ENCODE data around the gene PRDM16.
"Not testable (repeated sequence)": the region's sequence is repeated elsewhere in the genome, so short reads cannot be mapped to it uniquely, and the experiment has no call there.

Gene PRDM16

DNA sequence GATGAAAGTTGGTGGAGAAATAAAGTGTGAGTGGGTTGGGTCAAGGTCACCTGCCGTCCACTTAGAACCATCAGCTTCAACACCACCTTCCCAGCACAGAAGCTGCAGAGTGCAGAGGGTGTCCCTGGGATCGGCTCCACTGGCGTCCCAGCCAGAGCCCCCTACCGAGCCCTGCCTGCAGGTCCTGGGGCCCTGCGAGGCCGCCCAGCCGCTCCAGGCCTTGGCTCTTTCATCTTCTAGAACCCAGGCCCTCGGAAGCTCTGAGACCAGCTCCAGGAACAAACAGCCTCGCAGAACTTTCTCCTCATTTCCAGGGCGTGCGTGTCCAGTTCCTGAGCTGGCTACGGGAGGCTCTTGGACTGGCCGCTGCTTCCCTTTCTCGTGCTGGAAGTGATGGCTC lies 166.0 kb downstream of the PRDM16 start:
- no peak for DNase-seq

DNA sequence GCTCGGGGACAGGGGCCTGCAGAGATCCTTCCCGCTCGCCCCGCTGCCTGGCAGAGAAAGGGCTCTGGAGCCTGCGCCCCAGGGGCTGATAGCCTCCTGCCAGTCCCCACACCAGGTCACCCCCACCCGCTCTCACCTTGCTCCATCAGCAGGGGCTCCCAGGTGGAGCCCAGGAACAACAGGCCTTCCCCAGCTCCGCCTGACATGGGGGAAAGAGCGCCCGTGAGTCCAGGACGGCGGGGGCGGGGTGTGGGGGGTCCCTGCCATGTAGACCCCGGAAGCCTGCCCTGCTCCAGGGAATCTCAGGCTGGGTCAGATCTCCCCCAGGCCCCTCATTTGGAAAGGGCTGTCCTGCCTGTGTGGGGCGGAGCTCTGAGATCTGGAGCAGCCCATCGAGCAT lies 166.5 kb downstream of the PRDM16 start:
- DNase-seq = no peak

DNA sequence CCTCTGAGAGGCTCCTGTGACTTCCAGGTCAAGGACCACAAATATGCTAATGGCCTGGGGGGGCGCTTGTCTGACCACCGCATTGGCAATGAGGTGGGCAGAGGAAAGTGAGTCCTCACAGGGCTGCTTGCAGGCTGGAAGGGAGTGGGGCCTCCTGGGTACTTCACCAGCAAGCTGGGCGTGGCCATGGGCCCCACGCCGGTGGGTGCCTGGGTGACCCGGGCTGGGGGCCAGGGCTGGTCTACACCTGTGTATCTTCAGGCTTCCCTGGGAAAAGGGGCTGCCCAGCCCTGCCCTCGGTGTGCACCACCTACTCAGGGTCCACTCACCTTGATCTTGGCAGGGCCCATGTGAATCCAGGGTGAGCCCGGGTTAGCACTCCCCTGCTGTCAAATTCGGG lies 167.4 kb downstream of the PRDM16 start:
- no peak for DNase-seq

DNA sequence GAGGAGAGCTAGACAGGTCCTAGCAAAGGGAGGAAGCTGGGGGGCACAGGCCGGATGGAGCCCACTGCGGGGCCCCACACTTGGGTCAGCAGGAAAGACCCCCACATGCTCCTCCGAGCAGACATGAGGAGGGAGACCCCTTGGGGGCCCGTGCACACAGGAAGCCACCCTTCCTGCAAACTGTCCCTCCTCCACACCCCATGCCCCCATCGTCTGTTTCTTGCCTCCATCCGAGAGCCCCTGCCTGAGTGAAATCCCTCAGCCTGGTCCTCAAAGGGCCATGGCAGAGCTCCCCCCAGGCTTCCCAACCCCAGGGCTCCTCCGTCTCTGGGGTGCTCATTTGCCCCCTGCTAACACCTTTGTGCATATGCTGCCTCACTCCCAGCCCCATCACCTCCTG lies 168.0 kb downstream of the PRDM16 start:
- DNase-seq = no peak

DNA sequence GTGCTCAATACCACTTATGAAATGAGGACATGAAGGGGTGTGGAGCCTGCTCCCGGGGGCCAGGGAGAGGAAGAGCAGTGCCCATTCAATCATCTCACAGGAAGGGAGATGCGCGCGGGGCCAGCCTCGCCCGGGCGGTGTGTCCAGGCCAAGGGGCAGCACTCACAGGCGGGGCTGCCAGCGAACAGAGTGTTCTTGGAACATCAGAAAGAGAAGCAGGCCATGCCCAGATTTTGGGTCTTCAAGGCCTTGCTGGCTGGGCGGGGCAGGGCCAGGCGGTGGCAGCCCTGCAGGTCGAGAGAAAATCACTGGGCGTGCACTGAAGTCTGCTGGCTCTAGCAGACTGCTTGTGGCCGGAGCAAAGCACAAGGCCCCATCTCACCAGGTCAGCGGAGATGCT lies 168.6 kb downstream of the PRDM16 start:
- no peak for DNase-seq

DNA sequence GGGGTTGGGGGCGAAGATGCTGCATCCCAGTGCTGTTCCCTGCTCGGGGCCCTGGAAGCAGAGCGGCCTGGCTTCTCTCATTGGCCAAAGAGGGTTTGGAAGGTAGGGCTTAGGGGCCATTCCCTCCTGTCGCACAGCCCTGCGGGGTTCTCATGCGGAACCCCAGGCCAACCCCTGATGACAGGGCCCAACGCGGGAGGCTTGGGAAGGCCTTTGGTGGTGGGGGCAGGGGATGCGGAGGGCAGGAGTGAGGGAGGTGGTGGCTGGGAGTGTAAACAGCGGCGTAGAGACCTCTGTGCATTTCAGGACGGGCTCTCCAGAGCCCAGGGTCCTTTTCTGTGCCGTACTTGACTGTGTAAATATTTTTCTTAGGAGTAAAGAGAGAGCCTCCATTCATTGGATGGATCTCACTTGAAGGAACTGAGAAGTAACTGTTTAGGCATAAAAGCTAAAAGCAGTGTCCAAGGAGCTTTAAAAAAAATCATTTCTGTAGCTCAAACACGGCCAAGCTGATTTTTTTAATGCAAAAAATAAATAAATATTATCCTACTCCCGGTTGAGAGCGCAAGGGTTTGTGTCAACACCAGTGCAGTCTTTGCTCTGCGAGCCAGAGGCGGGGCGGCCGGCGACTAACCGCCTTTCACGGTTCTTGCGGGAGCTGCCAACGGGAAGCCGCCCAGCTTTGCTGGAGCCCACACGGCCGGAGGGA lies 169.1 kb downstream of the PRDM16 start:
- no peak for DNase-seq

- no peak for DNase-seq
Observed at GRCh38 chr1:3238703-3239278, 169.8 kb downstream of the PRDM16 start.

DNA sequence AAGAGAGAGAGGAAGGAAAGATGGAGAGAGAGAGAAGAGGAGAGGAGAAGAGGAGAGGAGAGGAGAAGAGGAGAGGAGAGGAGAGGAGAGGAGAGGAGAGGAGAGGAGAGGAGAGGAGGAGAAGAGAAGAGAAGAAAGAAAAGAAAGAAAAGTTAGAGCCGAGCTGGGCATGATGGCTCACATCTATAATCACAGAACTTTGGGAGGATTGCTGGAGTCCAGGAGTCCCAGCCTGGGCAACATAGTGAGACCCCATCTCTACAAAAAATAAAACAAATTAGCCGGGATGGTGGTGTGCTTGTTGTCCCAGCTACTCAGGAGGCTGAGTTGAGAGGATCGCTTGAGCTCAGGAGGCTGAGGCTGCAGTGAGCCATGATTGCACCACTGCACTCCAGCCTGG lies 171.0 kb downstream of the PRDM16 start:
- not testable (repeated sequence) for DNase-seq

GRCh38 chr1:3240524-3241235 lies 171.7 kb downstream of the PRDM16 start:
- no peak for DNase-seq

DNA sequence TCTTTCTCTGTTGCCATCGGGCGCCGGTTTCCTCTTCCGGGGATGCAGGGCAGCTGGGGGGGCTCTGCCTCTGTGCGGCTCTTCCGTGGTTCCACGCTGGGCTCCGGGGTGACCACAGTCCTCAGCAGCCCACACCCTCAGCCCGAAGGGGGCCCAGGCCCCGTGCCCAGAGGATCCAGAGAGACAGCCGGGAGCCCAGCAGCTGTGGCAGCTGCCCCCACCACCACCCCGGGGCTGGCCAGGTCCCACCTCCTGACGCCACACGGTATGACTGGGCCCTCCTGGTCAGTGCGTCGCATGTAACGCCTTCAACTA lies 172.2 kb downstream of the PRDM16 start:
- DNase-seq = no peak

DNA sequence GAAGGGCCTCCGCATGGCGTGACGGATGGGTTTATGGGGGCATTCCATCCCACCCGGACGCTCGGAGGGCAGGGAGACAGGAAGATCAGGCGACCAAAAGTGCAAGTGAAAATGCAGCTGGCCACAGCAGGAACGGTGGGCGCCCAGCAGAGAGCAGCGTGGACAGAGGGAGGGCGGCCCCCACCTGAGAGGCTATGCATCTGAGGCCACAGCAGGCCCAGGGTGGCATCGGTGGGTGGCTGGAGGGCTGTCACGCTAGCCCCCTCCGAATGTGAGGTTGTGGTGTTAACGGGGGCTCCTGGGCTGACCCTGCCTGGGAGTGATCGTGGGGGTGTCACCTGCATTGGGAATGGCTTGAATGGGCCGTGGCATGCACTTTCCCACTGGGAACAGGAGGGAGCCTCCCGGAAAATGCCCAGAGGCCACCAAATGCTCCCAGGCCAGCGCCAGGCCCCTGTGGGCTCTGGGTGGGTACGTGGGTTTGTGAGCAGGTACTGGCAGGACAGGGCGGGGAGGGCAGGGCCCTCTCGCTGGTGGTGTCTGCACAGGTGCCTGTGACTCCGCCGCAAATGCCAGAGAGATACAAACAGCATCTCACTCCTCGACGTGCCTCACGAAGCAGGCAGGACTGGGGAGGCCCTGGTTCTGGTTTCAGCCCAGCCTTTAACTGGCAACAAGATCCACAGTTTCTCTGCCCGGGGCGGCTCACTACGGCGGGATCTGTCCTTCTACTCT lies 172.8 kb downstream of the PRDM16 start:
- no peak for DNase-seq

- no peak for DNase-seq
Observed at GRCh38 chr1:3242408-3243260, 173.6 kb downstream of the PRDM16 start.

DNA sequence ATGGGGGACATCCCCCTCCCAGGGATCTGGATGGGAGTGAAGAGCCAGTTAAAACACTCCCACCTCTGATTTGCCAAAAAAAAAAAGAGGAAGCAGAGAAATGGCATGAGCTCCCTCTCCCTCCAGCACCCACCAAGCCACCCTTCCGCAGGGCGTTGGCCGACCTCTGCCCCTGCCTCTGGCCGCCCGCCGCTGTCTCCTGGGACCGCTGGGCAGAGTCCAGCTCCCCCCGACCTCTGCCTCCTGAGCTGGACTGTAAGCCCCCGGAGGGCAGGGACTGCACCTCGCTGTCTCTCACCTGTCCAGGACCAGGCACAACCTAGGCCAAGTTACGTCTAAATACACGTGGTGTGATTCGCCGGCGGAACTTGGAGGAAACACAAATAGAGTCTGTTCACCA lies 174.3 kb downstream of the PRDM16 start:
- no peak for DNase-seq

DNA sequence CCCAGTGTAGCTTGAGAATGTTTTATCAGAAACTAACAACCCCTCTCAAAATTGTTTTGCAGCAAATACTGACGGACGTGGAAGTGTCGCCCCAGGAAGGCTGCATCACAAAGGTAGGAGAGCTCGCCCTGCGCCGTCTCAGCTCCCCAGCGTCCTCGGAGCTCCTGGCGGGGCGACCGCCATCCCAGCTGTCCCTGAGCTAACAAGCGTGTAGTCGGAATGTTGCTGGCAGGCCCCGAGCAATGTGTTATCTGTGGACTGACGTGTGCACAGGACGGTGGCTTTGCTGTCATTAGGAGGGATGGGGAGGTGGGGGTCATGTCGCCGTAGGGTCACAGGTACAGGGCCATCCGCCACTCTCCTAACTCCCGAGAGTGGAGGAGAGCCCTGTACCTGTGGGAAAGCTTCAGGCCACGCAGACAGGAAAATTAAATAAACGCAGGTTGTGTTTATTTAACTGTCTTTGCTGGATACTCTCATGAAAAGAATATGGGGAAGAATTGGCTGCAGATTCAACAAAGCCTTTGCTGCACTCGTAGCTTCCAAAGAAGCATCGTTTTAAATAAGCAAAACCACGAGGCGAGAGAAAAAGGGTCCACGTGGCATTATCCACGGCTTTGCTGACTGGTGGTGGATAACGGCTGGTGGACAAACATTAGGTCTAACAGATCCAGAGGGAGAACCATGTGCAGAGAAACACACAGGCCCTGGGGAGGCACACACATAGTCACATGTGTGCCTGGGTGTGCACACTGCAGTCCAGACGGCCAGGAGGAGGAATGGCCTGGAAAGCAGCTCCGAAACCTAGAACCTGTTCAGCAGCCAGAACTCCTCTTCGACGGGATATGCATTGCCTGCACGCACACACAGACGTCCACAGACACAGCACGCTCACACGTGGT lies 175.3 kb downstream of the PRDM16 start:
- no peak for DNase-seq

DNA sequence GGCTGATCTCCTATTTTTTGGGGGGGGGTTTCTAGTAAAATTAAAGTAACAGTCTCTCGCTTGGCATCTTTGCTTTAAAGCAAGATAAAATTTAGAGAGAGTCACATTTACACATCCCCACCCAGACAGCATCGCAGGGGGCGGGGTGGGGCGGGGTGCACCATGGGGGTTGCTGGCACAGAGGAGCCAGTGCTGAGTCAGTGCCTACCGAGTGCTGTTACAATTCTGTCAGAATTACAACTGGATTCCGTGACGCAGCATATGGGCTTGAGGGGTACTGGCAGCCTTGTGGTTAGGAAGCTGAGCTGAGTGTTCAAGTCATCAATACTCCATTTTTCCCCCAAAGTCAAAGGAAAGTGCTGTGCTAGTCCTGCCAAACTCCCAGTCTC lies 175.9 kb downstream of the PRDM16 start:
- no peak for DNase-seq

DNA sequence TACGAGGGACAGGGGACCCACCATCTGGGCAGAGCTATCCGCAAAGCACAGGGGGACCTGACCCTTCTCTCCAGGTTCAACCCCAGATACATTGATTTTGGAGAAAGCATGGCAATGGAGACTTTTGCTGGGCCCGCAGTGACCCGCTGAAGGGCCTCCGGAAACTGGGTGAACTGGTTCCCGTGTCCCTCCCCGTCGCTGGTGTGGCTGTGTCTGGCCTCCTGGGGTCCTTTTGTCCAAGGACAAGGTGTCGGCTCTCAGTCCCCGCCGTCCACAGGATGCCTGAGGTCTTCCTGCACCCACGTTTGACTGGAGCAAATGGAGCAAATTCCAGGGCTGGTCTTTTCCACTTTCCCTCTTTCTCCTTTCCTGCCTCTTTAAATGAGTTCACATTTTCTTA lies 176.3 kb downstream of the PRDM16 start:
- no peak for DNase-seq

GRCh38 chr1:3245768-3246167 lies 176.8 kb downstream of the PRDM16 start:
- DNase-seq = no peak

- DNase-seq = no peak
Observed at GRCh38 chr1:3246251-3246650, 177.2 kb downstream of the PRDM16 start.

DNA sequence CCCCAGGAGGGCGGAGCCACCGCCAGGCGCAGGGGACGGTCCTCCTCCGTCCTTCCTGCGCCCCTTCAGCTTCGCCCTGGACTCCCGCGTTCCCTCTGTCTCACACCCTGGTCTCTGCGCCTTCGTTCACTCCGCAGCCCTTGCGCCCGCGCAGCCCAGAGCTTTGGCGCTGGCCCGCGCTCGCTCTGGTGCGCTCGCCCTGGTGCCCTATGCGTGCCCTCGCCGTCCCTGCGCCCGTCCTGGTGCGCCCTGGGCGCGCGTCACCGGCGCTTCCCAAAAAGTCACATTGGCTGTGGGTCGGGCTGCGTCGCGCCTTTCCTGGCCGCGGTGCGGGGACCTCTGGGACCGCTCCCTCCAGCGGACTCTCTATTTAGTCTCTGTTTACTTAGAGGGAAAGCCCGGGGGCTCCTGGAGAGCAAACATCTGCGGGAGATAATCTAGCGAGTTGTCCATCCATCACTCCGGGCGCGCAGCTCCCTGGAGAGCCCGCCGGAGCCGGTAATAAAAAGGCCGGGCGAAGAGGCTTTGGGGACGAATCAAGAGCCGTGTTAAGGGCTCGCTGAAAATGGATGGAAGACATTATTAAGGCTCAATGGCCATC lies 178.6 kb downstream of the PRDM16 start:
- no peak for DNase-seq

DNA sequence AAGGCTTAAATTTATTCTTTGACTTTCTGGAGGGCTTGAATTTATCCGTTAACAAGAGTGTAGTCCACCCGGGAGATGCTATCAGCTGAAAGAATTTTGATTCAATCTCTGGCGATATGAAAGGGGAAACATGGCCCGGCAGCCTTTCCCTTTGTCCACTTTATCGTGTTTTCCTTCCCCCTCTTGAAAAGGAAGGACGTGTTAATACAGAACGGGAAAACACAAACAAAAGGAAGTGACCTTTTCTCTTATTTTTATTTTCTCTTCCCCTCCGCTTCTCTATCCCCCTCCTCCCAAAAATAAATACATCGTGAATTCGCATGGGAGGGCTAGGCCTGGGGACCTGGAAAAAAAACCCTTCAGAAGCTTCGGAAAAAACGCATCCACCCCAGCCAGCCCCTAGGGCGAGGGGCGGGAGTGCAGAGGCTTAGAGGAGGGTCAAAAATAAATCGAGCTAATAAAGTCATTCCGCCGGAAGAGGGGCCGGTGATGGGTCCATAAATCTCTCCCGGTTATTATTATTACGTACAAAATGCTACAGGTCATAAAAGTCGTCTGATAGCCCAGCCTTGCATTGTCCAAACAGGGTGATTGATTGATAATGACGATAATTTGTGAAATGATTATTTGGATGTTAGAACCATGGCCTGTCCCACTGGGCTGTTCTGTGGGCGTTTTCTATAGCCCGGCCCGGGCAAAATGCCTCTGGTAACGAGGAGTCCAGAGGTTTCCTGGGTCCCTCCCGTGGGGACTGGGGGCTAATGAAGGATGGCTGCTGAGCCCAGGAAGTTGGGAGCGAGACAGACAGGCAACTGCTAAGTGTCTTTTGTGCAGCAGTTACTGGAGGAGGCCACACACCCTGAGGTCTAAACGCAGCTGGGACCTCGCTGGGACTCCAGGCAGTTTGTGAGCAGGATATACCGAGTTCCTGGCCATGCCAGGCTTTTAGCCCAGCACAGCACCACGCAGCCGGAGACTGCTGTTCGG lies 179.4 kb downstream of the PRDM16 start:
- no peak for DNase-seq

All from NCI-H1436 treated with DMSO at 0.1 percent for 48 hours (cell line).